Astrocyte (in vitro differentiated cells and primary cell): ENCODE data around the gene PRSS12.

Experiments
- EZH2 ChIP-seq: IDR thresholded peaks from 2 replicates; pipeline ENCODE4 v1.6.1; 2012; ENCODE audit warnings: mild to moderate bottlenecking, low read length, inconsistent platforms; ENCODE audit not compliant: insufficient read depth
- TF ChIP-seq, protein P1 (sequence below): IDR thresholded peaks from 2 replicates; pipeline ENCODE4 v1.5.1; 2011; ENCODE audit warnings: low read depth, mild to moderate bottlenecking, inconsistent platforms, low read length, moderate library complexity; ENCODE audit not compliant: insufficient read depth

DNA sequence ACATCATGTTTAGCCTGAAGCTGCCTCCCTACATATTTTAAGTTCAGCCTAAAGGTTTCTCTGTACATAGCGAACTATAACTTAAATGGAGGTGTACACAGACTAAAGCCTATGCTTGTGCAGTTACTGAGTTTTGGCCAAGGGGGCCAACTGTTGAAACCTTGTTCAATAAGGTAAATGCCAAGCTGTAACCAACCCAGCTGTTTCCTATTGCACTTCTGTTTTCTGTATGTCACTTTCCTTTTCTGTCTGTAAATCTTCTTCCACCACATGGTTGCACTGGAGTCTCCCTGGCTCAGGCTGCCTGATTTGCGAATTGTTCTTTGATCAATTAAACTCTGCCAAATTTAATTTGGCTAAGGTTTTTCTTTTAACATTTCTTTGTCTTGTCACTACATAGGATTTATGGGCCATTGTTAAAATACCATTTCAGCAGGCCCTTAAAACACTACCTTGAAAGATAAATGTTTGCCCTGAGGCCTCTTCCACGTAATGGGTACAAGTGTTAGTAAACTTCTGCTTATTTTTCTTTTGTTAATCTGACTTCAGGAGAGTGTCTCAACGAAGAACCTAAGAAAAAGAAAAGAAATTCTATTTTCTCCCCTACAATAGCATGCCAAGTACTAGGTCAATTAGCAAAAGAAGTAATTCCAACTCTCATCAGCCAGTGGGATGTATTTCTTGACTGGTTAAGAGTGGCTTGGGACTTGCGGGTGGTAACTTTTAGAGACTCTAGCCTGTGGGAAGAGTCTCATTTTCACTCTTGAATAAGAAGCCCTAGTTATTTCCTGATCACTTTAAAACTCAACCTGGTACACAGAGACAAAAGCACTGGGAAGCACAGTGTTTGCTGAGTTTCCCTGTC lies 45.7 kb upstream of the PRSS12 start:
- TF ChIP-seq EZH2: no peak
- TF ChIP-seq, protein P1, sequence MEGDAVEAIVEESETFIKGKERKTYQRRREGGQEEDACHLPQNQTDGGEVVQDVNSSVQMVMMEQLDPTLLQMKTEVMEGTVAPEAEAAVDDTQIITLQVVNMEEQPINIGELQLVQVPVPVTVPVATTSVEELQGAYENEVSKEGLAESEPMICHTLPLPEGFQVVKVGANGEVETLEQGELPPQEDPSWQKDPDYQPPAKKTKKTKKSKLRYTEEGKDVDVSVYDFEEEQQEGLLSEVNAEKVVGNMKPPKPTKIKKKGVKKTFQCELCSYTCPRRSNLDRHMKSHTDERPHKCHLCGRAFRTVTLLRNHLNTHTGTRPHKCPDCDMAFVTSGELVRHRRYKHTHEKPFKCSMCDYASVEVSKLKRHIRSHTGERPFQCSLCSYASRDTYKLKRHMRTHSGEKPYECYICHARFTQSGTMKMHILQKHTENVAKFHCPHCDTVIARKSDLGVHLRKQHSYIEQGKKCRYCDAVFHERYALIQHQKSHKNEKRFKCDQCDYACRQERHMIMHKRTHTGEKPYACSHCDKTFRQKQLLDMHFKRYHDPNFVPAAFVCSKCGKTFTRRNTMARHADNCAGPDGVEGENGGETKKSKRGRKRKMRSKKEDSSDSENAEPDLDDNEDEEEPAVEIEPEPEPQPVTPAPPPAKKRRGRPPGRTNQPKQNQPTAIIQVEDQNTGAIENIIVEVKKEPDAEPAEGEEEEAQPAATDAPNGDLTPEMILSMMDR: no peak
